WTC11 (cell line): ENCODE measurements around the gene LCAT. TPM values are rescaled to one million over a fixed set of nuclear protein-coding genes. Genes with fewer than 3 reads are reported as not detected.
A peak's percentile ranks its signal among the peaks of the same experiment; 100 is the strongest.

Experiments used
- ATAC-seq: fragments of 200-7000 bp; cut with Tn5 transposase; 2 replicates; pipeline ENCODE4 v1.10.0; 2021; ENCODE audit warnings: mild to moderate bottlenecking, moderate library complexity
- CTCF ChIA-PET: fragments of 300-600 bp; sonication (Branson Sonifier 250); formaldehyde crosslinking; loops from one replicate; lab custom pipeline; 2021; ENCODE audit warnings: antibody characterized with exemption; lab: Charles Lee
- POLR2A ChIA-PET: fragments of 350-600 bp; sonication (Branson Sonifier 250); formaldehyde crosslinking; loops from one replicate; lab custom pipeline; 2021; ENCODE audit warnings: antibody characterized with exemption; lab: Charles Lee
- DNase-seq: peaks from one replicate; pipeline ENCODE4 v3.0.0; 2021; ENCODE audit warnings: low spot score
- H3K27ac Mint-ChIP-seq: 2 replicates; pipeline ENCODE4 v1.8.0; 2021; ENCODE audit warnings: mixed read lengths
- H3K27me3 Mint-ChIP-seq: 2 replicates; pipeline ENCODE4 v1.8.0; 2021; ENCODE audit warnings: low read depth, mild to moderate bottlenecking, moderate library complexity, mixed read lengths
- H3K36me3 Mint-ChIP-seq: 2 replicates; pipeline ENCODE4 v1.8.0; 2021; ENCODE audit warnings: mixed read lengths
- H3K4me1 Mint-ChIP-seq: 2 replicates; pipeline ENCODE4 v1.8.0; 2022; ENCODE audit warnings: mixed read lengths
- H3K4me3 Mint-ChIP-seq: 2 replicates; pipeline ENCODE4 v1.8.0; 2021; ENCODE audit warnings: mild to moderate bottlenecking, moderate library complexity, mixed read lengths
- H3K9me3 Mint-ChIP-seq: 2 replicates; pipeline ENCODE4 v1.8.0; 2021; ENCODE audit warnings: mixed read lengths
- ELF4 ChIP-seq: sonication (generic); formaldehyde crosslinking; IDR thresholded peaks from 2 replicates; pipeline ENCODE4 v1.8.1; 2022; ENCODE audit warnings: low read depth, mild to moderate bottlenecking, moderate library complexity, missing genetic modification reagents
- FOXP1 ChIP-seq: sonication (generic); formaldehyde crosslinking; IDR thresholded peaks from 2 replicates; pipeline ENCODE4 v1.8.0; 2022; ENCODE audit warnings: missing genetic modification reagents, mild to moderate bottlenecking, moderate library complexity, borderline replicate concordance
- OVOL2 ChIP-seq: fragments of 250-450 bp; sonication (Bioruptor Pico); IDR thresholded peaks from 2 replicates; pipeline ENCODE4 v1.9.0; 2021; ENCODE audit warnings: mild to moderate bottlenecking, borderline replicate concordance
- SMAD4 ChIP-seq: sonication (generic); formaldehyde crosslinking; IDR thresholded peaks from 2 replicates; pipeline ENCODE4 v1.8.0; 2022; ENCODE audit warnings: mild to moderate bottlenecking, missing genetic modification reagents
- SOX15 ChIP-seq: fragments of 250-450 bp; sonication (Bioruptor Pico); IDR thresholded peaks from 2 replicates; pipeline ENCODE4 v1.9.0; 2021; ENCODE audit warnings: mild to moderate bottlenecking
- SP1 ChIP-seq: sonication (generic); formaldehyde crosslinking; conservative IDR thresholded peaks from 2 replicates; pipeline ENCODE4 v1.8.1; 2022; ENCODE audit warnings: missing genetic modification reagents
- TCF7 ChIP-seq: sonication (generic); formaldehyde crosslinking; IDR thresholded peaks from 2 replicates; pipeline ENCODE4 v1.8.0; 2022; ENCODE audit warnings: mild to moderate bottlenecking, low read depth, missing genetic modification reagents, moderate library complexity
- ZNF121 ChIP-seq: sonication (generic); formaldehyde crosslinking; IDR thresholded peaks from 2 replicates; pipeline ENCODE4 v1.8.0; 2023; ENCODE audit warnings: missing genetic modification reagents
- ZNF219 ChIP-seq: sonication (generic); formaldehyde crosslinking; IDR thresholded peaks from 2 replicates; pipeline ENCODE4 v1.8.0; 2023; ENCODE audit warnings: missing genetic modification reagents, mild to moderate bottlenecking, borderline replicate concordance
- total RNA-seq: library from RNA; stranded (reverse); gene quantifications from 3 replicates; pipeline ENCODE4 v1.2.3, GENCODE V29; 2021
- TF ChIP-seq, protein P1 (sequence below): sonication (generic); formaldehyde crosslinking; IDR thresholded peaks from 2 replicates; pipeline ENCODE4 v1.8.0; 2023; ENCODE audit warnings: missing genetic modification reagents, mild to moderate bottlenecking, borderline replicate concordance
- TF ChIP-seq, protein P2 (sequence below): sonication (generic); formaldehyde crosslinking; IDR thresholded peaks from 2 replicates; pipeline ENCODE4 v1.8.0; 2022; ENCODE audit warnings: mild to moderate bottlenecking, missing genetic modification reagents
- TF ChIP-seq, protein P3 (sequence below): fragments of 200-600 bp; IDR thresholded peaks from 2 replicates; pipeline ENCODE4 v1.8.0; 2022; ENCODE audit warnings: antibody characterized with exemption
- TF ChIP-seq, protein P4 (sequence below): sonication (generic); formaldehyde crosslinking; IDR thresholded peaks from 2 replicates; pipeline ENCODE4 v1.8.0; 2022; ENCODE audit warnings: missing genetic modification reagents
- TF ChIP-seq, protein P5 (sequence below): sonication (generic); formaldehyde crosslinking; IDR thresholded peaks from 2 replicates; pipeline ENCODE4 v1.8.0; 2023; ENCODE audit warnings: mild to moderate bottlenecking, missing genetic modification reagents
- TF ChIP-seq, protein P6 (sequence below): sonication (generic); formaldehyde crosslinking; IDR thresholded peaks from 2 replicates; pipeline ENCODE4 v1.8.1; 2023; ENCODE audit warnings: mild to moderate bottlenecking, moderate library complexity, missing genetic modification reagents

LCAT gene
- total RNA-seq, 1 experiment from 2014 or later: 38.3 TPM

DNA sequence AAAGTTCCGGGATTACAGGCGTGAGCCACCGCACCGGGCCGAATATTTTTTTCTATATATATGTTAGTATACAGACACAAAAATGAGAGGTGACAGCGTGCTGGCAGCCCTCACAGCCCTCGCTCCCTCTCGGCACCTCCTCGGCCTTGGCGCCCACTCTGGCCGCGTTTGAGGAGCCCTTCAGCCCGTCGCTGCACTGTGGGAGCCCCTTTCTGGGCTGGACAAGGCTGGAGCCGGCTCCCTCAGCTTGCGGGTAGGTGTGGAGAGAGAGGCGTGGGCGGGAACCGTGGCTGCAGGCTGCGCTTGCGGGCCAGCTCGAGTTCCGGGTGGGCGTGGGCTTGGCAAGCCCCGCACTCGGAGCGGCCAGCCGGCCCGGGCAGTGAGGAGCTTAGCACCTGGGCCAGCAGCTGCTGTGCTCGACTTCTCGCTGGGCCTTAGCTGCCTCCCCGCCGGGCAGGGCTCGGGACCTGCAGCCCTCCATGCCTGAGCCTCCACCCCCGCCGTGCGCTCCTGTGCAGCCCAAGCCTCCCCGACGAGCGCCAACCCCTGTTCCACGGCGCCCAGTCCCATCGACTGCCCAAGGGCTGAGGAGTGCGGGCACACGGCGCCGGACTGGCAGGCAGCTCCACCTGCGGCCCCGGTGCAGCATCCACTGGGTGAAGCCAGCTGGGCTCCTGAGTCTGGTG lies 38.2 kb upstream of the LCAT start:
- ATAC-seq (no peak), DNase-seq (no peak)
- Mint-ChIP-seq H3K36me3 (no peaks in the 10 kb centered on the region), H3K27ac (no peak overlapping the region), H3K4me3 (no peak overlapping the region), H3K4me1 (peaks cover 6% of the 10 kb centered on the region), H3K27me3 (peaks cover 11% of the 10 kb centered on the region)
- CTCF ChIA-PET: interaction anchor here (0.6 to 4.3 kb wide), 5 partner anchors 12 to 58 kb away, joined by 3 to 13 read pairs (median 5); no protein-coding TSS in a partner anchor
- peak; percentile 31; the same call in 1 of the 2 replicates for TF ChIP-seq ZNF121 (CRISPR knock-in tag)
- TF ChIP-seq, protein P1, sequence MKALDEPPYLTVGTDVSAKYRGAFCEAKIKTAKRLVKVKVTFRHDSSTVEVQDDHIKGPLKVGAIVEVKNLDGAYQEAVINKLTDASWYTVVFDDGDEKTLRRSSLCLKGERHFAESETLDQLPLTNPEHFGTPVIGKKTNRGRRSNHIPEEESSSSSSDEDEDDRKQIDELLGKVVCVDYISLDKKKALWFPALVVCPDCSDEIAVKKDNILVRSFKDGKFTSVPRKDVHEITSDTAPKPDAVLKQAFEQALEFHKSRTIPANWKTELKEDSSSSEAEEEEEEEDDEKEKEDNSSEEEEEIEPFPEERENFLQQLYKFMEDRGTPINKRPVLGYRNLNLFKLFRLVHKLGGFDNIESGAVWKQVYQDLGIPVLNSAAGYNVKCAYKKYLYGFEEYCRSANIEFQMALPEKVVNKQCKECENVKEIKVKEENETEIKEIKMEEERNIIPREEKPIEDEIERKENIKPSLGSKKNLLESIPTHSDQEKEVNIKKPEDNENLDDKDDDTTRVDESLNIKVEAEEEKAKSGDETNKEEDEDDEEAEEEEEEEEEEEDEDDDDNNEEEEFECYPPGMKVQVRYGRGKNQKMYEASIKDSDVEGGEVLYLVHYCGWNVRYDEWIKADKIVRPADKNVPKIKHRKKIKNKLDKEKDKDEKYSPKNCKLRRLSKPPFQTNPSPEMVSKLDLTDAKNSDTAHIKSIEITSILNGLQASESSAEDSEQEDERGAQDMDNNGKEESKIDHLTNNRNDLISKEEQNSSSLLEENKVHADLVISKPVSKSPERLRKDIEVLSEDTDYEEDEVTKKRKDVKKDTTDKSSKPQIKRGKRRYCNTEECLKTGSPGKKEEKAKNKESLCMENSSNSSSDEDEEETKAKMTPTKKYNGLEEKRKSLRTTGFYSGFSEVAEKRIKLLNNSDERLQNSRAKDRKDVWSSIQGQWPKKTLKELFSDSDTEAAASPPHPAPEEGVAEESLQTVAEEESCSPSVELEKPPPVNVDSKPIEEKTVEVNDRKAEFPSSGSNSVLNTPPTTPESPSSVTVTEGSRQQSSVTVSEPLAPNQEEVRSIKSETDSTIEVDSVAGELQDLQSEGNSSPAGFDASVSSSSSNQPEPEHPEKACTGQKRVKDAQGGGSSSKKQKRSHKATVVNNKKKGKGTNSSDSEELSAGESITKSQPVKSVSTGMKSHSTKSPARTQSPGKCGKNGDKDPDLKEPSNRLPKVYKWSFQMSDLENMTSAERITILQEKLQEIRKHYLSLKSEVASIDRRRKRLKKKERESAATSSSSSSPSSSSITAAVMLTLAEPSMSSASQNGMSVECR: no peak
- TF ChIP-seq, all 79 proteins: peak for 1
- no peaks in the 10 kb centered on the region for H3K9me3 Mint-ChIP-seq
- POLR2A ChIA-PET: no interaction called here

DNA sequence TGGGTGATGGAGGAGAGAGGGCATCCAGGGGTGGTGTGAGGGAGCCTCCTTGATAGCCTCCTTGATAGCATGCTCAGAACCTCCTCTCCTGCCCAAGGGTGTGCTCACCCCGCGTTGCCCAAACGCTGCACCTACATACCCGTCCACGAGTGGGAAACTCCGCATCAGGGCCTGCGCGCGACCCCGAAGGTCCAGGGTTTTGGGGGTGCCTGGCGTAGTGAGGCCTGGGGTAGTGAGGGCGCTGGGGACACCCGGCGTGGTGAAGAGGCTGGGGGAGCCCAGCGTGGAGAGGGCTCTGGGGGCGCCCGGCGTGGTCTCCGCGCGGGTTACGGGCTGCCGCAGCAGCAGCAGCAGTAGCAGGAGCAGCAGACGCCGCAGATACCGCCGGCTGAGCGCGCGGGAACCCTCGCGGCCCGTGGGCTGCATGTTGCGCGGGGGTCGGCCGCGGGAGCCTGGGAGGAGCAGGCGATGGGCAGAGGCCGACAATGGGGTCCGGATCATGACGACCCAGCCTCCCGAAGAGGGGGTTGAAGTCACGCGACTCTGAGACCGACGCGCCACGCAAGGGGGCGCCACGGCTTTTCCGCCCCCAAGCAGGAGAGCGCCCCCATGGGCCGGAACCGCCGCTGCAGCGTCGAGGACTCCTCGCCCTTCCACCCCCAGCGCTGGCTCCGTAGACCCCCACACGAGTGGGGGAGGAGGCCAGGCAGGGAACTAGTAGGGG lies 36.2 kb upstream of the LCAT start, which contains the start of gene DPEP3:
DPEP3 (minus strand) TSS at position 545 of the 724 bp plus-strand sequence; CDS start at position 426, 119 bp downstream.
- Mint-ChIP-seq H3K27ac (no peak within 1 kb of the TSS), H3K4me1 (peaks cover 6% of the 10 kb centered on the region), H3K36me3 (no peaks in the 10 kb centered on the region), H3K9me3 (no peaks in the 10 kb centered on the region), H3K27me3 (peaks cover 13% of the 10 kb centered on the region), H3K4me3 (no peak within 1 kb of the TSS)
- DNase-seq (peak; percentile 83), ATAC-seq (peak; percentile 89)
- POLR2A ChIA-PET: no interaction called here
- CTCF ChIA-PET: interaction anchor here (0.7 to 4.3 kb wide), 9 partner anchors 10 to 60 kb away, joined by 3 to 13 read pairs (median 3); partner anchors contain the start of genes DPEP2NB and SLC12A4
- TF ChIP-seq SP1 (peak; percentile 54; the same call in 1 of the 2 replicates), FOXP1 (CRISPR knock-in tag) (peak; percentile 49; the same call in 1 of the 2 replicates), OVOL2 (CRISPR knock-in tag) (no peak), SMAD4 (CRISPR knock-in tag) (no peak), TCF7 (CRISPR knock-in tag) (no peak), SOX15 (CRISPR knock-in tag) (no peak), ELF4 (CRISPR knock-in tag) (no peak), ZNF219 (CRISPR knock-in tag) (no peak)
- TF ChIP-seq, protein P2, sequence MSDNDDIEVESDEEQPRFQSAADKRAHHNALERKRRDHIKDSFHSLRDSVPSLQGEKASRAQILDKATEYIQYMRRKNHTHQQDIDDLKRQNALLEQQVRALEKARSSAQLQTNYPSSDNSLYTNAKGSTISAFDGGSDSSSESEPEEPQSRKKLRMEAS: no peak
- TF ChIP-seq, protein P3, sequence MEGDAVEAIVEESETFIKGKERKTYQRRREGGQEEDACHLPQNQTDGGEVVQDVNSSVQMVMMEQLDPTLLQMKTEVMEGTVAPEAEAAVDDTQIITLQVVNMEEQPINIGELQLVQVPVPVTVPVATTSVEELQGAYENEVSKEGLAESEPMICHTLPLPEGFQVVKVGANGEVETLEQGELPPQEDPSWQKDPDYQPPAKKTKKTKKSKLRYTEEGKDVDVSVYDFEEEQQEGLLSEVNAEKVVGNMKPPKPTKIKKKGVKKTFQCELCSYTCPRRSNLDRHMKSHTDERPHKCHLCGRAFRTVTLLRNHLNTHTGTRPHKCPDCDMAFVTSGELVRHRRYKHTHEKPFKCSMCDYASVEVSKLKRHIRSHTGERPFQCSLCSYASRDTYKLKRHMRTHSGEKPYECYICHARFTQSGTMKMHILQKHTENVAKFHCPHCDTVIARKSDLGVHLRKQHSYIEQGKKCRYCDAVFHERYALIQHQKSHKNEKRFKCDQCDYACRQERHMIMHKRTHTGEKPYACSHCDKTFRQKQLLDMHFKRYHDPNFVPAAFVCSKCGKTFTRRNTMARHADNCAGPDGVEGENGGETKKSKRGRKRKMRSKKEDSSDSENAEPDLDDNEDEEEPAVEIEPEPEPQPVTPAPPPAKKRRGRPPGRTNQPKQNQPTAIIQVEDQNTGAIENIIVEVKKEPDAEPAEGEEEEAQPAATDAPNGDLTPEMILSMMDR: peak; percentile 80
- TF ChIP-seq, protein P4, sequence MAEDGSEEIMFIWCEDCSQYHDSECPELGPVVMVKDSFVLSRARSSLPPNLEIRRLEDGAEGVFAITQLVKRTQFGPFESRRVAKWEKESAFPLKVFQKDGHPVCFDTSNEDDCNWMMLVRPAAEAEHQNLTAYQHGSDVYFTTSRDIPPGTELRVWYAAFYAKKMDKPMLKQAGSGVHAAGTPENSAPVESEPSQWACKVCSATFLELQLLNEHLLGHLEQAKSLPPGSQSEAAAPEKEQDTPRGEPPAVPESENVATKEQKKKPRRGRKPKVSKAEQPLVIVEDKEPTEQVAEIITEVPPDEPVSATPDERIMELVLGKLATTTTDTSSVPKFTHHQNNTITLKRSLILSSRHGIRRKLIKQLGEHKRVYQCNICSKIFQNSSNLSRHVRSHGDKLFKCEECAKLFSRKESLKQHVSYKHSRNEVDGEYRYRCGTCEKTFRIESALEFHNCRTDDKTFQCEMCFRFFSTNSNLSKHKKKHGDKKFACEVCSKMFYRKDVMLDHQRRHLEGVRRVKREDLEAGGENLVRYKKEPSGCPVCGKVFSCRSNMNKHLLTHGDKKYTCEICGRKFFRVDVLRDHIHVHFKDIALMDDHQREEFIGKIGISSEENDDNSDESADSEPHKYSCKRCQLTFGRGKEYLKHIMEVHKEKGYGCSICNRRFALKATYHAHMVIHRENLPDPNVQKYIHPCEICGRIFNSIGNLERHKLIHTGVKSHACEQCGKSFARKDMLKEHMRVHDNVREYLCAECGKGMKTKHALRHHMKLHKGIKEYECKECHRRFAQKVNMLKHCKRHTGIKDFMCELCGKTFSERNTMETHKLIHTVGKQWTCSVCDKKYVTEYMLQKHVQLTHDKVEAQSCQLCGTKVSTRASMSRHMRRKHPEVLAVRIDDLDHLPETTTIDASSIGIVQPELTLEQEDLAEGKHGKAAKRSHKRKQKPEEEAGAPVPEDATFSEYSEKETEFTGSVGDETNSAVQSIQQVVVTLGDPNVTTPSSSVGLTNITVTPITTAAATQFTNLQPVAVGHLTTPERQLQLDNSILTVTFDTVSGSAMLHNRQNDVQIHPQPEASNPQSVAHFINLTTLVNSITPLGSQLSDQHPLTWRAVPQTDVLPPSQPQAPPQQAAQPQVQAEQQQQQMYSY (CRISPR knock-in tag): no peak
- TF ChIP-seq, protein P5, sequence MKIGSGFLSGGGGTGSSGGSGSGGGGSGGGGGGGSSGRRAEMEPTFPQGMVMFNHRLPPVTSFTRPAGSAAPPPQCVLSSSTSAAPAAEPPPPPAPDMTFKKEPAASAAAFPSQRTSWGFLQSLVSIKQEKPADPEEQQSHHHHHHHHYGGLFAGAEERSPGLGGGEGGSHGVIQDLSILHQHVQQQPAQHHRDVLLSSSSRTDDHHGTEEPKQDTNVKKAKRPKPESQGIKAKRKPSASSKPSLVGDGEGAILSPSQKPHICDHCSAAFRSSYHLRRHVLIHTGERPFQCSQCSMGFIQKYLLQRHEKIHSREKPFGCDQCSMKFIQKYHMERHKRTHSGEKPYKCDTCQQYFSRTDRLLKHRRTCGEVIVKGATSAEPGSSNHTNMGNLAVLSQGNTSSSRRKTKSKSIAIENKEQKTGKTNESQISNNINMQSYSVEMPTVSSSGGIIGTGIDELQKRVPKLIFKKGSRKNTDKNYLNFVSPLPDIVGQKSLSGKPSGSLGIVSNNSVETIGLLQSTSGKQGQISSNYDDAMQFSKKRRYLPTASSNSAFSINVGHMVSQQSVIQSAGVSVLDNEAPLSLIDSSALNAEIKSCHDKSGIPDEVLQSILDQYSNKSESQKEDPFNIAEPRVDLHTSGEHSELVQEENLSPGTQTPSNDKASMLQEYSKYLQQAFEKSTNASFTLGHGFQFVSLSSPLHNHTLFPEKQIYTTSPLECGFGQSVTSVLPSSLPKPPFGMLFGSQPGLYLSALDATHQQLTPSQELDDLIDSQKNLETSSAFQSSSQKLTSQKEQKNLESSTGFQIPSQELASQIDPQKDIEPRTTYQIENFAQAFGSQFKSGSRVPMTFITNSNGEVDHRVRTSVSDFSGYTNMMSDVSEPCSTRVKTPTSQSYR (CRISPR knock-in tag): no peak
- TF ChIP-seq, protein P6, sequence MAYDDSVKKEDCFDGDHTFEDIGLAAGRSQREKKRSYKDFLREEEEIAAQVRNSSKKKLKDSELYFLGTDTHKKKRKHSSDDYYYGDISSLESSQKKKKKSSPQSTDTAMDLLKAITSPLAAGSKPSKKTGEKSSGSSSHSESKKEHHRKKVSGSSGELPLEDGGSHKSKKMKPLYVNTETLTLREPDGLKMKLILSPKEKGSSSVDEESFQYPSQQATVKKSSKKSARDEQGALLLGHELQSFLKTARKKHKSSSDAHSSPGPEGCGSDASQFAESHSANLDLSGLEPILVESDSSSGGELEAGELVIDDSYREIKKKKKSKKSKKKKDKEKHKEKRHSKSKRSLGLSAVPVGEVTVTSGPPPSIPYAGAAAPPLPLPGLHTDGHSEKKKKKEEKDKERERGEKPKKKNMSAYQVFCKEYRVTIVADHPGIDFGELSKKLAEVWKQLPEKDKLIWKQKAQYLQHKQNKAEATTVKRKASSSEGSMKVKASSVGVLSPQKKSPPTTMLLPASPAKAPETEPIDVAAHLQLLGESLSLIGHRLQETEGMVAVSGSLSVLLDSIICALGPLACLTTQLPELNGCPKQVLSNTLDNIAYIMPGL: peak; percentile 88; the same call in 1 of the 2 replicates
